Activated T-helper 17 cell treated with anti-CD3 and anti-CD28 coated beads, Interleukin-2, amount 50 U/mL, for 72 hours (primary cell): ENCODE results near the gene LRRC4B. TPM values are rescaled to one million over a fixed set of nuclear protein-coding genes. Genes with fewer than 3 reads are reported as not detected.

Experiments
- ATAC-seq: fragments of 150-1000 bp; cut with Tn5 transposase; replicated peaks from 2 replicates; pipeline ENCODE4 v1.10.0; 2021; ENCODE audit warnings: mild to moderate bottlenecking, moderate library complexity
- H3K27ac Mint-ChIP-seq: one replicate; pipeline ENCODE4 v1.8.0; 2022; ENCODE audit warnings: mixed read lengths
- H3K27me3 Mint-ChIP-seq: one replicate; pipeline ENCODE4 v1.8.0; 2022; ENCODE audit warnings: mixed read lengths
- H3K36me3 Mint-ChIP-seq: one replicate; pipeline ENCODE4 v1.8.0; 2022; ENCODE audit warnings: low read depth, mild to moderate bottlenecking, mixed read lengths
- H3K4me1 Mint-ChIP-seq: one replicate; pipeline ENCODE4 v1.8.0; 2022; ENCODE audit warnings: mixed read lengths
- H3K4me3 Mint-ChIP-seq: one replicate; pipeline ENCODE4 v1.8.0; 2022; ENCODE audit warnings: mild to moderate bottlenecking, mixed read lengths
- H3K9me3 Mint-ChIP-seq: one replicate; pipeline ENCODE4 v1.8.0; 2022; ENCODE audit warnings: mixed read lengths
- total RNA-seq, 2 donors: library from RNA; stranded (reverse); gene quantifications; one replicate each; pipeline ENCODE4 v1.2.3, GENCODE V29; 2022

The LRRC4B gene
- total RNA-seq, 2 donors from 2014 or later = not detected

- peaks cover 50% of the 10 kb centered on the region for H3K27me3 Mint-ChIP-seq
- H3K36me3 Mint-ChIP-seq = no peaks in the 10 kb centered on the region
- H3K4me3 Mint-ChIP-seq = no peak overlapping the region
- H3K4me1 Mint-ChIP-seq = peaks cover 4% of the 10 kb centered on the region
- no peak overlapping the region for H3K27ac Mint-ChIP-seq
- no peak for ATAC-seq
- no peaks in the 10 kb centered on the region for H3K9me3 Mint-ChIP-seq
These were observed 16.5 kb downstream of the LRRC4B start for GRCh38 chr19:50551715-50552187.

- H3K9me3 Mint-ChIP-seq = no peaks in the 10 kb centered on the region
- H3K36me3 Mint-ChIP-seq = no peaks in the 10 kb centered on the region
- H3K4me3 Mint-ChIP-seq = no peak overlapping the region
- H3K27ac Mint-ChIP-seq = no peak overlapping the region
- H3K4me1 Mint-ChIP-seq = no peaks in the 10 kb centered on the region
- no peak for ATAC-seq
- H3K27me3 Mint-ChIP-seq = peaks cover 47% of the 10 kb centered on the region
These were observed 17.1 kb downstream of the LRRC4B start for GRCh38 chr19:50551034-50551714.

DNA sequence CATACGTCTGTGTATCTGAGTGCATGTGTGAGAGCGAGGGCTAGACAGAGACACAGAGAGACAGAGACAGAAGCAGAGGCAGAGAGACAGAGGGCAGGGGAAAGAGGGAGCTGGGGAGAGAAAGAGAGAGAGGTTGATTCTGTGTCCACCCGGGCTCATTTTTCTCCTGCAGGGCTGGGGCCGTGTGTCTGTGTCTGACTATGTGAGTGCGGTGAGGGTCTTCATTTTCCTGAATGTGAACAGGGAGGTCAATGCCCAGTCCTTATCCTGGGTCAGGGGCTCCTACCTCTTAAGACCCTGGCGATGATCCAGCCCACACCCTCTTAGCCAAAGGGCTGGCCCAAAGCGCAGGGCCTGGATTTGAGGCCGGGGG, 17.7 kb downstream of the LRRC4B start:
- Mint-ChIP-seq H3K36me3 (no peaks in the 10 kb centered on the region), H3K9me3 (no peaks in the 10 kb centered on the region), H3K27me3 (peaks cover 44% of the 10 kb centered on the region), H3K4me3 (no peak overlapping the region), H3K4me1 (no peaks in the 10 kb centered on the region), H3K27ac (no peak overlapping the region)
- no peak for ATAC-seq

GRCh38 chr19:50549927-50550593, 18.2 kb downstream of the LRRC4B start:
- Mint-ChIP-seq H3K4me1 (no peaks in the 10 kb centered on the region), H3K36me3 (no peaks in the 10 kb centered on the region), H3K4me3 (no peak overlapping the region), H3K9me3 (no peaks in the 10 kb centered on the region), H3K27ac (no peak overlapping the region), H3K27me3 (peaks cover 39% of the 10 kb centered on the region)
- ATAC-seq = no peak

DNA sequence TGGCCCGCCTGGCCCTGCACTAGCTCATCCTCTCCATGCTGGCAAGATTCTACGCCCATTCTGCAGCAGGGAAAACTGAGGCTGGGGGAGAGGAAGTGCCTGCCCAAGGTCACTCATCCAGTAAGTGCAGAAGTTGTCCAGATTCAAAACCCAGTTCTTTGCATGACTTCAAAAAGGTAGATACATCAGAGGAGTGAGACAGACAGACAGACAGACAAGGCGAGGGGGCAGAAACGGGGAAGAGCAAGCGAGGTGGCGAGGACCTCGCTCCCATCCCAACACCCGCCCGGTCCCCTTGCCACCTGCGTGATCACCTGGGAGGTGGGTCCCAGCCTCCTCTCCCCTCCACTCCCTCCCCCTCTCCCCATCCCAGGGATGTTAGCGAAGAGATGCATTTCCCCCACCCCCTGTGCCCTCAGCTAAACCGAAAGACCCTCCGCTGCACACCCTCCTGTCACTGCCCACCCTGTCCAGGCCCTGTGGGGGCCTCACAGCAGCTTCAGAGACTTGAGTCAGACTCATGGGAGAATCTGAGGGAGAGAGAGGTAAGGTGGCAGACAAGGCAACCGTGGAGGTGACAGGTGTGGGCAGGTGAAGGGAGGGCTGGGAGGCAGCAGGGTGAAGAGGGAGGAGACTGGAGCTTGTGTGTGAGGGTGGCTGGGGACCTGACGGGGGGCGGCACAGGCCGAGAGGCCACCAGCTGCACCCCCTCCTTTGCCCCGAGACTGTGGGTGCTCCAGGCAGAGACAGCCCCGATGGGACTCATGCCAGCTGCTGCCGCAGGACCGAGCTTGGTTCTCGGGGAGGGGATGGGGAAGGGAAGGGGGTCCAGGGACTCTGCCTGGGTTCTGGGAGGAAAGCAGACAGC, 18.9 kb downstream of the LRRC4B start:
- Mint-ChIP-seq H3K4me3 (no peak overlapping the region), H3K27ac (no peak overlapping the region), H3K36me3 (no peaks in the 10 kb centered on the region), H3K9me3 (no peaks in the 10 kb centered on the region), H3K27me3 (peaks cover 38% of the 10 kb centered on the region), H3K4me1 (no peaks in the 10 kb centered on the region)
- no peak for ATAC-seq

GRCh38 chr19:50548191-50549058, 19.8 kb downstream of the LRRC4B start:
- H3K4me3 Mint-ChIP-seq = no peak overlapping the region
- no peaks in the 10 kb centered on the region for H3K36me3 Mint-ChIP-seq
- no peak overlapping the region for H3K27ac Mint-ChIP-seq
- H3K4me1 Mint-ChIP-seq = no peaks in the 10 kb centered on the region
- no peak for ATAC-seq
- H3K27me3 Mint-ChIP-seq = peaks cover 34% of the 10 kb centered on the region
- H3K9me3 Mint-ChIP-seq = no peaks in the 10 kb centered on the region

- Mint-ChIP-seq H3K36me3 (no peaks in the 10 kb centered on the region), H3K27ac (no peak overlapping the region), H3K4me3 (no peak overlapping the region), H3K9me3 (no peaks in the 10 kb centered on the region), H3K4me1 (no peaks in the 10 kb centered on the region), H3K27me3 (peaks cover 26% of the 10 kb centered on the region)
- no peak for ATAC-seq
These were observed 20.6 kb downstream of the LRRC4B start for GRCh38 chr19:50547385-50548190.

DNA sequence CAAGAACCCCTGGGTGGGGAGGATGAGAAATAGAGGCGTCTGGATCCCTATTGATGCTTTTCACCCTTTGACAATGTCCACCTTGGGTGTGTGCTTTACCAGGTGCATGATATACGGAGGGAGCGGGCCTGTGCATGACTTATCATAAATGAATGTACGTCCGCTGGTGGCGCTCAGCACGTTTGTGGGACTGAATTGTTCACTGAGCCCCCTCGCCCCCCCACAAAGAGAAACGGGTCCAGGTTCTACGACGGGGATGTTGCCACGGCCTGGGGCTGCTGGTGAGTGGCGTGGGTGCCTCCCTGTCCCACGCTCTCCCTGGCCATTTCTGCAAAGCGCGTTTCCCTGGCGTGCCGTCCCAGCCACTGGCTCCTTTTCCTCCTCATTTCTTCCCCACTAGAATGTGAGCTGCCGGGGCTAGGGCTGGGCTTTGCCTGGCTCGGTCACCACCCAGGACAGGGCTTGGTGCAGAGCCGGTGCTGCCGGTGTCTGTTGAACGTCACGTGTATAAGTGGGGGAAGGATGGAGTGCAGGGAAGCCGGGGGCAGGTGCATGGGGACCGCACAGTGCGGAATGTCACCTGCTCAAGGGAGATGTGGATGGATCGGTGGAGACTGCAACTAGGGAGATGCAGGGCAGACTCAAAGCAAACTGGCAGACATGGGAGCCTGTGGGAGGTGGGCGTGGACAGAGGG, 21.6 kb downstream of the LRRC4B start:
- no peak for ATAC-seq
- peaks cover 18% of the 10 kb centered on the region for H3K27me3 Mint-ChIP-seq
- H3K36me3 Mint-ChIP-seq = no peaks in the 10 kb centered on the region
- H3K27ac Mint-ChIP-seq = no peak overlapping the region
- H3K4me3 Mint-ChIP-seq = no peak overlapping the region
- H3K4me1 Mint-ChIP-seq = no peaks in the 10 kb centered on the region
- no peaks in the 10 kb centered on the region for H3K9me3 Mint-ChIP-seq

DNA sequence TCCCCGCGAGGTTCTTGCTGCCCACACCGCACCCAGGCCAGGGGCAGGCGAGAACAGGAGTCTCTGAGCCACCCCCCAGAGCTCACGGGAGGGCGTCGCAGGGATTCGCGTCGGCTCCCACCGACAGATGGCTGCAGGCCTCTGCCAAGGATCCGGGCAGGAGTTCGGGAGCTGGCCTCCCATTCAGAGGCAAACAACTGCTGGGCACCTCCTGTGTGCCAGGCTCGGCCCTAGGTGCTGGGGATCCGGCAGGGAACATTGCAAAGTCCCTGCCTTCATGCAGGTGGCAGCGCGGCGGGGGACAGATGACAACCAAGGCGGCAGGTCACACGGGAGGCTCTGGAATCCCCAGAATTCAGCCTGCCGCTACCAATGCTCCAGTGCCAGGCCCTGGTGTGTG, 25.3 kb downstream of the LRRC4B start:
- Mint-ChIP-seq H3K27me3 (no peaks in the 10 kb centered on the region), H3K27ac (no peak overlapping the region), H3K36me3 (no peaks in the 10 kb centered on the region), H3K9me3 (no peaks in the 10 kb centered on the region), H3K4me1 (no peaks in the 10 kb centered on the region), H3K4me3 (no peak overlapping the region)
- no peak for ATAC-seq

GRCh38 chr19:50537769-50538230, 30.4 kb downstream of the LRRC4B start:
- Mint-ChIP-seq H3K36me3 (no peaks in the 10 kb centered on the region), H3K4me3 (no peak overlapping the region), H3K27me3 (peaks cover 15% of the 10 kb centered on the region), H3K4me1 (no peaks in the 10 kb centered on the region), H3K27ac (no peak overlapping the region), H3K9me3 (peaks cover 6% of the 10 kb centered on the region)
- peak; percentile 79 for ATAC-seq

GRCh38 chr19:50537306-50537685, 30.9 kb downstream of the LRRC4B start:
- H3K36me3 Mint-ChIP-seq = no peaks in the 10 kb centered on the region
- H3K27ac Mint-ChIP-seq = no peak overlapping the region
- H3K4me1 Mint-ChIP-seq = no peaks in the 10 kb centered on the region
- H3K4me3 Mint-ChIP-seq = no peak overlapping the region
- H3K27me3 Mint-ChIP-seq = peaks cover 20% of the 10 kb centered on the region
- H3K9me3 Mint-ChIP-seq = peaks cover 6% of the 10 kb centered on the region
- ATAC-seq = no peak

DNA sequence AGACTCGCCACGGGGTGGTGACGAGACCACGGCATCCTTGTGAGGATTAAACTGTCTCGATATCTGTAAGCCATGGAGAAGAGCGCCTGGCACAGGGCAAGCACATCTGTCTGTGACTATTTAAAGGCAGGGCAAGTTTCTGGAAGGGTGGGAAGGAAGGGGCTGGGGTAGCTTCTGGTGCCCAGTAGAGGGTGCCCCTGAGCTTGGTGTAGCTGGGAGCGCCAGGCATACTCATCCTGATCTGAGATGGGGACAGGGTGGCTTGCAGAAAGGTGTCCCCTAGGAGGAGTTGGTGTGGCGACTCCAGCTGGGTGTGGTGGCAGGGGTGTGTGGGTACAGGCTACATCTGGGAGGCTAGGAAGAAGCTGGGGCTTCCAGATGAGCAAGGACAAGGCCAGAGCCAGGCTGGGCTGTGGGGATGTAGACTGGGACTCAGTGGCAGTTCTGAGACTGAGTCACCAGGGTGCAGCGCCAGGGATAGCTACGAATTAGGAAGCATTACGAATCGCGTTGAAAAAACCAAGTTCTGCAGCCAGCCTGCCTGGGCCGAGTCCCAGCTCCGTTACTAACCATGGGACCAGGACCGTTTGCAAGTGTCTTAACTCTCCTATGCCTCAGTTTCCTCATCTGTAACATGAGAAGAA, 31.5 kb downstream of the LRRC4B start:
- H3K4me3 Mint-ChIP-seq = no peak overlapping the region
- peaks cover 22% of the 10 kb centered on the region for H3K27me3 Mint-ChIP-seq
- no peak for ATAC-seq
- H3K36me3 Mint-ChIP-seq = no peaks in the 10 kb centered on the region
- H3K4me1 Mint-ChIP-seq = no peaks in the 10 kb centered on the region
- peaks cover 6% of the 10 kb centered on the region for H3K9me3 Mint-ChIP-seq
- no peak overlapping the region for H3K27ac Mint-ChIP-seq
